Stimulated activated CD4-positive, alpha-beta T cell treated with anti-CD3 and anti-CD28 coated beads, Interleukin-2, amount 100 ng/mL, for 4 hours (primary cell): ENCODE results near the gene TYMP.
A peak's percentile ranks its signal among the peaks of the same experiment; 100 is the strongest.
"Not testable (repeated sequence)": the region's sequence is repeated elsewhere in the genome, so short reads cannot be mapped to it uniquely, and the experiment has no call there.

Experiments
- DNase-seq: peaks from one replicate; pipeline ENCODE4 v3.0.0-alpha.2; 2020; ENCODE audit warnings: low read depth

TYMP gene

GRCh38 chr22:50523806-50524675 lies 5.8 kb downstream of the TYMP start:
- no peak for DNase-seq

- DNase-seq = no peak
These were observed 6.4 kb downstream of the TYMP start for GRCh38 chr22:50523458-50523805.

DNA sequence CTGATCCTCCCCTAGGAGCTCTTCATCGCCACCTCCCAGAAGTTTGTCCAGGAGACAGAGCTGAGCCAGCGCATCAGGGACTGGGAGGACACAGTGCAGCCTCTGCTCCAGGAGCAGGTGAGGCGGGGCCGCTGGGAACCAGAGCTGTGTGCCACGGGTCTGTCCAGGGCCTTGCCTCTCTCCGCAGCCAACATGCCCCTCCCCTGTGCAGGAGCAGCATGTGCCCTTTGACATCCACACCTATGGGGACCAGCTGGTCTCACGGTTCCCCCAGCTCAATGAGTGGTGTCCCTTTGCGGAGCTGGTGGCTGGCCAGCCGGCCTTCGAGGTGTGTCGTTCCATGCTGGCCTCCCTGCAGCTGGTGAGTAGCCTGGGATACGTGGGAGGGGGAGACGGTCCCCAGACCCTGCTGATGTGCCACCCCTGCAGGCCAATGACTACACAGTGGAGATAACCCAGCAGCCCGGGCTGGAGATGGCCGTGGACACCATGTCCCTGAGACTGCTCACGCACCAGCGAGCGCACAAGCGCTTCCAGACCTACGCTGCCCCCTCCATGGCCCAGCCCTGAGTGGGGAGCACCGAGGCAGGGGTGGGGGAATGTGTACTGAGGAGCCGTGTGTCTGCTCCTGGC lies 6.9 kb downstream of the TYMP start:
- no peak for DNase-seq

DNA sequence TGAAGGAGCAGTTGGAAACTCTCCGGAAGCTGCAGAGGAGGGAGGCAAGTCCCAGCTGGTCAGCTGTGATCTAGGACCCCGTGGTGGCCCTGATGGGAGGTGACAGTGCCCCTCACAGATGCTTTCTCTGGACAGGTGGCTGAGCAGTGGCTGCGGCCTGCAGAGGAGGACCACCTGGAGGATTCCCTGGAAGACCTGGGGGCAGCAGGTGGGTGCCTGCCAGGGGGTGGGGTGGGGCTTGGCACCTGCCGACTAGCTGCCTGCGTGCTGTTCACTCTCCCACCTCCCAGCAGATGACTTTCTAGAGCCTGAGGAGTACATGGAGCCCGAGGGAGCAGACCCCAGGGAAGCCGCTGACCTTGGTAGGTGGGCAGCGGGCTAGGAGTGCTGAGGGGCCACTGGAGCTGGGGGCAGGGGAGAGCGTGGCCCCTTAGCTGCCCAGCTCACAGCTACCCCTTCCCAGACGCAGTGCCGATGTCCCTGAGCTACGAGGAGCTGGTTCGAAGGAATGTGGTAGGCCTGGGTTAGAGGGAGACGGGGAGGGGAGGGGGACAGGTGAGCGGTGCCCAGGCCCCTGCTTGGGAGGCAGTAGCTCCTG lies 7.5 kb downstream of the TYMP start:
- no peak for DNase-seq

GRCh38 chr22:50521710-50522109 lies 8.1 kb downstream of the TYMP start:
- no peak for DNase-seq

DNA sequence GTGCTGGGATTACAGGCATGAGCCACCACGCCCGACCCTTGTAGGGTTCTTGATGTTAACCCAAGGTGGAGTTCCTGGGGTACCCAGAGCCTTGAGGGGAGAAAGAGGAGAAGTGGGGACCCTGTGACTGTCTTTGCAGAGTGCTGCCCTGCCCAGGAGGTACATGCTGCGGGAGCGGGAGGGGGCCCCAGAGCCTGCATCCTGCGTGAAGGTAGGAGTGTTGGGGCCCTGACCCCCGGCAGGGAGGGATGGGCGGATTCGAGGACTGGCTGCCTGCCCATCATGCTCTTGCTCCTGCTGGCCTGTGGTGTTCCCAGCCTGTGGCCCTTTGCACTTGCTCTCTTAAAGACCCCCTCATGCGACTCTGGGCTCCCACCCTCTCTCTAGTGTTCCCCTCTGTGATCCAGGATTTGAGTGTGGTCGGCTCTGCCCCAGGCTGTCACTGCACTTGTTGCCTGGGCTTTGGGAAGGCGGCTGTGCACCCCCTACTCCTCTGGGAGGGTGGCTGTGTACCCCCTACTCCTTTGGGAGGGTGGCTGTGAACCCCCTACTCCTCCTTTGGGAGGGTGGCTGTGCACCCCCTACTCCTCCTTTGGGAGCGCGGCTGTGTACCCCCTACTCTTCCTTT lies 8.9 kb downstream of the TYMP start:
- no peak for DNase-seq

DNA sequence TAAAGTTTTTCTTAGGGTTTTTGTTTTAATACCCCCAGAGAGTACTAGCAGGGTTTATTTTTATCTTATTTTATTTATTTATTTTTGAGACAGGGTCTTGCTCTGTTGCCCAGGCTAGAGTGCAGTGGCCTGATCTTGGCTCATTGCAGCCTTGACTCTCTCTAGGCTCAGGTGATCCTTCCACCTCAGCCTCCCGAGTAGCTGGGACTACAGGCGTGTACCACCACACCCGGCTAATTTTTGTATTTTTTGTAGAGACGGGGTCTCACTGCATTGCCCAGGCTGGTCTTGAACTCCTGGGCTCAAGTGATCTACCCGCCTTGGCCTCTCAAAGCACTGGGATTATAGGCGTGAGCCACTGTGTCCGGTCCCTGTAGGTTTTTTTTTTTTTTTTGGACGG lies 9.6 kb downstream of the TYMP start:
- DNase-seq = not testable (repeated sequence)

- no peak for DNase-seq
These were observed 10.7 kb downstream of the TYMP start for GRCh38 chr22:50519151-50519550.

GRCh38 chr22:50518606-50519005 lies 11.2 kb downstream of the TYMP start:
- DNase-seq = no peak

DNA sequence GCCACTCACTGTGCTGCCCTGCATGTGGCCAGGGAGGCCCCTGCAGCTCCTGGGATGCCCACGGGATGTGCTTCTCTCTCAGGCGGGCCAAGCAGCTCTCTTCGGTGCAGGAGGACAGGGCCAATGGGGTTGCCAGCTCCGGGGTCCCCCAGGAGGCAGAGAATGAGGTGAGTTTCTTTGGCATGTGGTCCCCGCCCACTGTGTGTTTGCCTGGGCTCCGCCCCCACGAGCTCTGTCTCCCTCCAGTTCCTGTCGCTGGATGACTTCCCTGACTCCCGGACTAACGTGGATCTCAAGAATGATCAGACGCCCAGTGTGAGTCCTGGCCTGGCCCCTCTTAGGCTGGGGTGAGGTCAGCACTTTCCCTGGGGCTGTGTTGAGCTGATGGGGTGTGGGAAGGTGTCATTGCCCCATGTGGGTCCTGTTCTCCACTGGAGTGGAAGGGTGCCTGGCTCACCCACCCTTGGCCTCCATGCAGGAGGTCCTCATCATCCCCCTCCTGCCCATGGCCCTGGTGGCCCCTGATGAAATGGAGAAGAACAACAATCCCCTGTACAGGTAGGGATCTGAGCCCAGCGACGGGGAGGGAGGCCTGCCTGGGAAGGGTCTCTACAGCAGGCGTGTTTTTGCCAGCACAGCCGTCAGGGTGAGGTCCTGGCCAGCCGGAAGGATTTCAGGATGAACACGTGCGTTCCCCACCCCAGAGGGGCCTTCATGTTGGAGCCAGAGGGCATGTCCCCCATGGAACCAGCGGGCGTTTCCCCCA lies 12.1 kb downstream of the TYMP start:
- DNase-seq = no peak

DNA sequence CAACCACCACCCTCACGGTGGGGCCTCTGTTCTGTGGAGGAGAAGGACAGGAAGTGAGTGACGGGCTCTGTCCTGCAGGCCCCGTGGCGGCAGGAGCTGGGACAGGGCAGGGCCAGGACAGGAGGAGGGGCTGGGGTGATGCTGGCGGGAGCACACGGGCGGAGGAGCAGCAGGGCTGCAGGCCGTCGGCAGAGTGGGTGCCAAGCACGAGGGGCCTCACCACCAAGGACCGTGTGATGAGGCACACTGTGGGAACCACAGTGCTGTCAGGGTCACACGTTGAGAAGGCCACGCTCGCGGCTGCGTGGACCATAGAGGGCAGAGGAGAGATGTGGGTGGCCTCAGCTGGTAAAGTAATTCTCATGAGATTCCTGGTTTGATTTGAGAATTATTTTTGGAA lies 12.9 kb downstream of the TYMP start:
- no peak for DNase-seq

DNA sequence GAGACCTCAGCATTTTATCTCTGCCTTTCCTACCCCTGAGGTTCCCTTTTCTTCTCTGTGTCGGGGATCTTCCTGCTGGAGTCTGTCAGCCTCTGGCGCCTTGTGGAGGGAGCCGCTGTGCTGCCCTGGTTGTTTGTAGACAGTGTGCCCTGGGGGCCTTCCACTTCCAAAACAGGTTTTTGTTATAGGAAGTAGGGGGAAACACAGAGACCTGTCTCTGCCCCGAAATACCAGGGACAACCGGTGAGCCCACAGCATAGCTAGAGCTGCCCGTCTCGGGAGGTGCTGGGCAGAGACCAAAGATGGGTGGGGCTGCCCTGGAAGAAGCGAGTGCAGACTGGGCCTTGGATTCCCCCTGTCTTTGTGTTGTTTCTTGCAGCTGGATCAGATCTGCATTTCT lies 13.7 kb downstream of the TYMP start:
- DNase-seq = no peak

- DNase-seq = no peak
These were observed 16.6 kb downstream of the TYMP start for GRCh38 chr22:50513175-50513574.

GRCh38 chr22:50508897-50509296 lies 20.9 kb downstream of the TYMP start:
- no peak for DNase-seq

DNA sequence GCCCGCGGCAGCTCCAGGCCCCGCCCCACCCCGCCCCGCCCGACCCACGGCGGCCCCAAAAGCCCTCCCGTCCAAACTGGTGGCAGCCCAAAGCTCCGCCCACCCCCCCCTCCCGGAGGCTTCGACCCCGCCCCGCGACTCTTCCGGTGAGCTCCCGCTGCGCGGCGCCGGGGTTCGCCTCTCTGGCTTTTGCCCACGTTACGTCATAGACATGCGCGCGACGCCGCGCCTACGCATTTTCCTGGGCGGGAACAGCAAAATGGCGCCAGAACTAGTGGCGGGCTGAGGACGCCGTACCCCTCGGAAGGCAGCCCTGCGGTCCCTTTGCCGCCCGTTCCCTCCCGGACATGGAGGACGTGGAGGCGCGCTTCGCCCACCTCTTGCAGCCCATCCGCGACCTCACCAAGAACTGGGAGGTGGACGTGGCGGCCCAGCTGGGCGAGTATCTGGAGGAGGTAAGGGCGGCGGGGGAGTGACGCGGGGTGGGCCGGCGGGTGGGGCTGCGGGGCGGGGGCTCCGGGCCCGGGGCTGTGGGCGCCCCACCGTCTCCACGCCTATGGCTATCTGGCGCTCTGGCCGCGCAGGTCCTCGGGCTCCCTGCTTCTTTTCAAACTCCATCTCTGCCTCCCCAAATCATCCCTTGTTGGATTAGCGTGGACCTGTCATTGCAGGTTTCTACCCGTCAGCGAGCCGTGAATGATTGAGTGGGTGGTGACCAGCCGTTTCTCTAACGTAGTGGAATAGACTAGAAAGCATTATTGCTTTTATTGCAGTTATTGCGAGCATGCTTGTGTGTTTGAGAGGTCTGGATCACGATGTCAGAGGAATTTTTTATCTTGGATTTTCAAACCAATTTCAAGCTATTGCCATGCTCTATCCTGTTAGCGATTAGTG lies 21.6 kb downstream of the TYMP start, which contains the start of gene NCAPH2:
Gene NCAPH2 (plus strand): TSS at position 234 of the 894 bp plus-strand sequence. CDS start 114 bp downstream, at position 348.
- DNase-seq = peak; percentile 97

DNA sequence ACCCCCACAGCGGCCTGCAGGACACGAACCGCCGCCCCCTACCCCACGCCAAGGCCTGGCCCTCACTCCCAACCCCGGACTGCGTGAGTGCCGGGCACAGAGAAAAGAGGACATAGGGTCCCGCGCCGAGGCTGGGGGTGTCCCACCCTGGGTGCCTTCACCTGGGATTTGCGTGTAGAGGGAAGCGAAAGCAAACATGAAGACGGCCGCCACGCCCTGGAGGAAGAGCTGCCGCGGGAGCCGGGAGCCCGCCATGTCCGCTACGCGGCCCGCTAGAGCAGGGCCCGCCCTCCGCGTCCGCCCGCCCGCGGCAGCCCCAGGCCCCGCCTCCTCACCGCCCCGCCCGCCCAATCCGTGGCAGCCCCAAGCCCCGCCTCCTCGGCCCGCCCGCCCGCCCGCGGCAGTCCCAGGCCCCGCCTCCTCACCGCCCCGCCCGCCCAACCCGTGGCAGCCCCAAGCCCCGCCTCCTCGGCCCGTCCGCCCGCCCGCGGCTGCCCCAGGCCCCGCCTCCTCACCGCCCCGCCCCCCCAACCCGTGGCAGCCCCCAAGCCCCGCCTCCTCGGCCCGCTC lies 22.3 kb downstream of the TYMP start, which contains the start of gene LMF2:
Gene LMF2 (minus strand): TSS at position 282 of the 570 bp plus-strand sequence. CDS start 27 bp downstream, at position 255.
- peak; percentile 90 for DNase-seq

GRCh38 chr22:50506611-50507420 lies 23.0 kb downstream of the TYMP start:
- DNase-seq = no peak

DNA sequence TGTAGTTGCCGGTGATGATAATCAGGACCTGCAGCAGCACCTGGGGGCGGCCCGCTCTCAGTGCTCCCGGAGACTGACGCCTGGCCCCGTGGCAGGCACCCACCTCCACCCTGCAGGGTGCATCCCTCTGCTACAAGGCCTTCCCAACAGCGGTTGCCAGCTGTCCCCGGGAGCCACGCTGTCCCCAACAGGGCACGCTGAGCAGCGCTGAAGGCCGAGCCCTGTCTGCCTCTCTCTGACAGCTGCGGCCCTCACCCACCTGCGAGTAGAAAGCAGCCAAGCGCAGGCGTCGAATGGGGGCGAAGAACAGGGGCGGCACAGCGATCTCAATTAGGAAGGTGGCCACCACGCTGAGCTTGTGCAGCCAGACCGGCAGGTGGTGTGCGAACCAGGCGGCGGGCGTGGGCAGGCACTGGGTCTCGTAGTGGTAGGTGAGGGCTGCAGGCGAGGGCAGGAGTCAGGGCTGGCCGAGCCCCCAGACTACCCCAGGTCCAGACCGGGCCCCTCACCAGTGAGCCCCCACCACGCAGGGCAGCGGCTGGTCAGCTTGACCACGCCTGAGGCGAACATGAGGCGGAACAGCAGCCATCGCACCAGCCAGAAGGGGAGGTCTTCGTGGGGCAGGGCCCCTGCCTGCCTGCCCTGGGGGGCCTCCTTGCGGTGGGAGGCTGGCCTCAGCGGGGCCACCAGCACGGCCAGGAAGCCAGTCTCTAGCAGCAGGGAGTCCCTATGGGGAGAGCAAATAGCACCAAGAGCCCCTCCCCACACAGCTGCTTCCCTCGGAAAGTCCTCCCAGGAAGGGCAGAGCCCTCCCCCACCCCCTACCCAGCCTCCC lies 23.8 kb downstream of the TYMP start:
- DNase-seq = no peak
